ENCODE measurements around the gene CARHSP1. TPM values are rescaled to one million over a fixed set of nuclear protein-coding genes. Genes with fewer than 3 reads are reported as not detected.

Gene CARHSP1
- total and polyA plus RNA-seq, 2 experiments from 2014 or later = 129 to 150 TPM

GRCh38 chr16:8885674-8886592 lies 17.1 kb upstream of the CARHSP1 start:
- Histone ChIP-seq H3K27me3 (replicated peaks; ENCODE audit: insufficient read depth) (no peaks in the 10 kb centered on the region), H2AFZ (no peak overlapping the region), H3F3A (ENCODE audit: insufficient read depth) (peaks cover 22% of the 10 kb centered on the region), H3K79me2 (ENCODE audit: insufficient read depth) (no peaks in the 10 kb centered on the region), H3K4me3 (no peak overlapping the region), H3K9me3 (ENCODE audit: low read depth) (no peaks in the 10 kb centered on the region), H3K4me1 (ENCODE audit: insufficient read depth) (peaks cover 33% of the 10 kb centered on the region), H4K20me1 (ENCODE audit: insufficient read depth) (no peaks in the 10 kb centered on the region), H3K27ac (no peak overlapping the region; the same call in 1 of the 2 replicates), H3K9ac (0 out of 2 replicates have a peak overlapping the region, but pooled peaks have one; percentile 16), H3K36me3 (ENCODE audit: low read depth) (no peaks in the 10 kb centered on the region; the same call in 1 of the 2 replicates), H3K9me2 (ENCODE audit: insufficient read depth) (no peaks in the 10 kb centered on the region), H3K4me2 (ENCODE audit: unreplicated experiment) (peak overlapping the region; percentile 58)
- in situ Hi-C loops (cut with MboI) = loop anchor here (10.0 kb wide), 1 partner anchor 231 kb away; no protein-coding TSS in a partner anchor
- no peak for TF ChIP-seq EZH2phosphoT487 (IDR thresholded peaks at IDR 0.05; ENCODE audit: insufficient read depth, low read depth)
- TF ChIP-seq EZH2 (IDR thresholded peaks at IDR 0.05; ENCODE audit: insufficient read depth, poor library complexity, severe bottlenecking) = no peak
- WGBS, 2 experiments (ENCODE audit: low coverage in 1 of 2, low lambda C conversion rate in 2 of 2, missing lambda C conversion rate in 2 of 2) = 20 to 23% methylated on average over 19 to 20 of the region's 20 CpGs
- peak; percentile 69 for DNase-seq

- WGBS, 2 experiments (ENCODE audit: low coverage in 1 of 2, low lambda C conversion rate in 2 of 2, missing lambda C conversion rate in 2 of 2) = 91 to 92% methylated on average over 17 of the region's 17 CpGs
- Histone ChIP-seq H3K4me3 (no peak overlapping the region), H3K4me1 (ENCODE audit: insufficient read depth) (peaks cover 44% of the 10 kb centered on the region), H3K79me2 (ENCODE audit: insufficient read depth) (no peaks in the 10 kb centered on the region), H3K9me3 (ENCODE audit: low read depth) (no peaks in the 10 kb centered on the region), H4K20me1 (ENCODE audit: insufficient read depth) (no peaks in the 10 kb centered on the region), H3K4me2 (ENCODE audit: unreplicated experiment) (no peak overlapping the region), H3F3A (ENCODE audit: insufficient read depth) (peaks cover 32% of the 10 kb centered on the region), H3K9ac (no peak overlapping the region), H3K27me3 (replicated peaks; ENCODE audit: insufficient read depth) (no peaks in the 10 kb centered on the region), H3K9me2 (ENCODE audit: insufficient read depth) (no peaks in the 10 kb centered on the region), H2AFZ (no peak overlapping the region), H3K36me3 (ENCODE audit: low read depth) (no peaks in the 10 kb centered on the region), H3K27ac (no peak overlapping the region)
- TF ChIP-seq EZH2phosphoT487 (IDR thresholded peaks at IDR 0.05; ENCODE audit: insufficient read depth, low read depth) (no peak), EZH2 (IDR thresholded peaks at IDR 0.05; ENCODE audit: insufficient read depth, poor library complexity, severe bottlenecking) (no peak)
- DNase-seq = no peak
- in situ Hi-C loops (cut with MboI) = loop anchor here (10.0 kb wide), 1 partner anchor 228 kb away; no protein-coding TSS in a partner anchor
Measured at GRCh38 chr16:8882725-8883377, 14.0 kb upstream of the CARHSP1 start.

- H4K20me1 ChIP-seq (ENCODE audit: insufficient read depth) = no peaks in the 10 kb centered on the region
- in situ Hi-C loops (cut with MboI) = loop anchor here (10.0 kb wide), 1 partner anchor 227 kb away; no protein-coding TSS in a partner anchor
- H3K27ac ChIP-seq = no peak within 1 kb of the TSS
- H3K79me2 ChIP-seq (ENCODE audit: insufficient read depth) = no peaks in the 10 kb centered on the region
- no peak within 1 kb of the TSS for H3K4me2 ChIP-seq (ENCODE audit: unreplicated experiment)
- peaks cover 28% of the 10 kb centered on the region for H3F3A ChIP-seq (ENCODE audit: insufficient read depth)
- peaks cover 47% of the 10 kb centered on the region for H3K4me1 ChIP-seq (ENCODE audit: insufficient read depth)
- H3K27me3 ChIP-seq (replicated peaks; ENCODE audit: insufficient read depth) = no peaks in the 10 kb centered on the region
- DNase-seq = no peak
- H2AFZ ChIP-seq = no peak within 1 kb of the TSS
- WGBS, 2 experiments (ENCODE audit: low coverage in 1 of 2, low lambda C conversion rate in 2 of 2, missing lambda C conversion rate in 2 of 2) = 53 to 56% methylated on average over 10 of the region's 10 CpGs
- H3K36me3 ChIP-seq (ENCODE audit: low read depth) = no peaks in the 10 kb centered on the region
- TF ChIP-seq EZH2phosphoT487 (IDR thresholded peaks at IDR 0.05; ENCODE audit: insufficient read depth, low read depth) (no peak), EZH2 (IDR thresholded peaks at IDR 0.05; ENCODE audit: insufficient read depth, poor library complexity, severe bottlenecking) (no peak)
- no peaks in the 10 kb centered on the region for H3K9me2 ChIP-seq (ENCODE audit: insufficient read depth)
- no peak within 1 kb of the TSS for H3K4me3 ChIP-seq
- no peaks in the 10 kb centered on the region for H3K9me3 ChIP-seq (ENCODE audit: low read depth)
- H3K9ac ChIP-seq = no peak within 1 kb of the TSS
Measured at GRCh38 chr16:8882041-8882617, 13.3 kb upstream of the CARHSP1 start, which contains the start of gene LITAFD. TSS of gene LITAFD (plus strand) at chr16:8882351. CDS start at chr16:8884356, 2,005 bp downstream.
